ENCODE results near the gene COL4A1.

COL4A1 gene

DNA sequence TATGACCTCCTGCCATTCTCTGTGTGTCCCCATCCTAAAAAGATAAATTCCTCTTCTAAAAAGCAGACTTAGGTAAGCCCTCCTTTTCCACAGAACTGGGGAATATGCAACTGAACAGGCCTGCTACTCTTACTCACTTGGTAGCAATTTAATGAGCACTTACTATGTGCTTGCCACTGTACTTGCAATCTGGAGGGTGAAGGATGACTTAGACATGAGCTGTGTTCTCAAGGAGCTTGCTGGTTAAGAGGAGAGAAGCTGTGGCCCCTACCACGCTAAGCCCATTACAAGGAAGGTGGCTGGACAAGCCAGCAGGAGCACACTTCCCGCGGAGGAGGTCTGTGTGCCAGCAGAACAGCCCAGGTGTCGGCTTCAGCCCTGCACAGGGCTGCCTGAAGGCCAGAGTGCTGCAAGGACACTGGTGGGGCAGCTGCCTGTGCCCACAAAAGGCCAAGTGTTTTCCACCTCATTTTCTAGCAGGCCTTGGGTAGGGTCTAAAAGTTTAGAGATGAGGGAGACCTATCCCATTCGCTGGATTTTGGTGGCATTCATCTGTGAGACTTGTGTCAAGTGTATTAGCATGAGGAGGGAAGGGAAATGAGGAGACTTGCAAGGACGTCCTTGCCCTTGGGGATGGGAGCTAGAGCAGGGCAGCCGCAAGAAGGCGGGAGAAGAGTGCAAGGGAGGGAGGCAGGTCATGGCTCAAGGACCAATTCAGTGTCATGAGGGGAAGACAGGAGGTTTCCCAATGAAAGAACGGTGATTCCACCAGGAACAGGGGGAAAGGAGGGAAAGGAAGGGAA is 52.0 kb downstream of the COL4A1 start:
- no peak for DNase-seq

DNA sequence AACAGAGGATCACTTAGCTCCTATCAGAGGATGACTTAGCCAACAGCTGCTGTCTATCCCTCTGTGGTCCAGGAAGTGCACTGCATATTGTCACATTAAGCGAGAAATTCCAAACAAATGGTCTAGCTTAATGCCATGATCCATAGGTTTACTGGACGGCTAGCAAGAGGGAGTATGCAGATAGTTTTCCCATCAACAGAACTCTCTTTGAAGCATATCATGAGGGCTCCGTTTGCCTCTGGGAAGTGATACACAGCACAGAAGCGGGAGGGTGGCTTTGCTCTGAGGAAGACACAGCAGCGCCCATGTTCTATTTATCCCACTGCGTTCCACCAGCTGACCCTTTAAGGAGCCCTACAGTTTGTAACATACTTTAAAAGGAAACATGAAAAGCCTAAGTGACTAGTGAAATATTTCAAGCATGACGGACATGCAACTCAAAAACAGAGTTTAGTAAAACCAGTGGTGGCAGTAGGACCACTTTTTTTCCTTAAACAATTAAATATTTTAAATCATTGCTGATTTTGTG is 52.7 kb downstream of the COL4A1 start:
- DNase-seq, result no peak

DNA sequence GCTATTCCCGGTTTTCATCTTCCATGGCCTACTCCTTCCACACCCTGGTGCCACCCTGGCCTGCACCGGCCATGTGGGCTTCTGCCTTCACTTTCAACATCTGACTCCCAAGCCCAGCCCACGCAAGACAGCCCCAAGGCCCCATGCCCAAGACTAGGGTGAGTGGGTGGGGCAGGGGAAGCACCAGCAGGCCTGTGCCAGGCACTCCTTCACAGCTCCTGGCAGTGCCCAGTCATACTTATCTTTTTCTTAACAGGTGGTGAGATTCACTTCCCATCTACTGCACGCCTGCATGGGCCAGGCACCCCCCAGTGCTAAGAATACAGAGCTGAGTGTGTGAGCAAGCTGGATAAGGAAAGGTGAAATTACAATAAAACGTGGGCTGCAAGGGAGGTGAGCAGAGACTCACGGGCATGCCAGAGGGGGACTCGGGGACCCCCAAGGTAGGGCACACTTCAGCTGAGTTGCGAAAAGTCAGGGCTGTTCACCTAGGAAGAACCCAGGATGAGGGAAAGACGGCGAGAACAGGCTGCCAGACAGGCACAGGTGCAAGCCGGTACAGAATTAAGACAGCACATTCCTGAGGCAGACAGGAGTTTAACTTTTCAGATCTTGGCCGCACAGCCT is 55.7 kb downstream of the COL4A1 start:
- DNase-seq, result no peak

DNA sequence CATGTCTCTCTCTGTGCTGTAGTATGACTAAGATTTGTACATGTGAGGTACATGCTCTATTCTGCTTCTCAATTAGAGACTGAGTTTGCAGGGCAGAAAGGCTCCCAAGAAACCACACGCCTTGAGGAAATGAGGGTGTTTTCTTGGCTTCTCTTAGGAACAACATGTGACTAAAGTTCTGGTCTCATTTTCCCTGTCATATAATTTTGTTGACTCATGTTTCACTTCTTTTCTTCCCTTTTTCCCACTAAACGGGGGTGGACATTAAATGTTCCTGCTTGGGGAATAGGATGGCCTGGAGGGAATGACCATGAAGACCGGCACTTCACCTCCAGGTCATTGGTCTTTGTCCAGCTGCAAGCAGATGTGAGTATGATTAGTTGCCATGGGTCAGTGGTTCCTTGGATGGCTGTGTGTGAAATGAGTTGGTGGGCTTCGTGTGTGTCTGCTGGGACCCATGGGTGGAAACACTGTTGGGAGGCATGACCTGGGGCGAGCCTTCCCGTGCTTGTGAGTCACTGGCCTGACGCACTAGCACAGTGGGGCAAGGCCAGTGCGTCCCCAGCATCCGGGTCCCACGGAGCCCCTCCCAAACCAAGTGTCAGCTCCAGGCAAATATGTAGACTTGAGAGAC is 56.6 kb downstream of the COL4A1 start:
- no peak for DNase-seq

DNA sequence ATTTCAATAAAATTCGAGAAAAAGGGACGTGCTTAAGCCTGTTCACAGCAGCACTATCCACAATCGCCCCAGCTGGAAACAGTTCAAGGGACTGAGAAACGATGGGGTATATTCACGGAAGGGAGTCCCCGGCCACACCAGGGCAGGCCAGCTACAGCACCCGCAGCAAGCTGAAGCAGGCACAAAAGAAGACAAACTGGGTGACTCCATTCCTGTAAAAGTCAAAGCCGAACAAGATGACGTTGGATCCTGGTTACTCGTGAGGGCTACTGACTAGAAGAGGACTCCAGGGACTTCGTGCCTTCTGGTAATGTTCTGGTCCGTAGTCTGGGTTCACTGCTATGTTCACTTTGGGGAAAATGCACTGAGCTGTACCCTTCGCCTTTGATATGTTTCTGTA is 57.6 kb downstream of the COL4A1 start:
- no peak for DNase-seq

DNA sequence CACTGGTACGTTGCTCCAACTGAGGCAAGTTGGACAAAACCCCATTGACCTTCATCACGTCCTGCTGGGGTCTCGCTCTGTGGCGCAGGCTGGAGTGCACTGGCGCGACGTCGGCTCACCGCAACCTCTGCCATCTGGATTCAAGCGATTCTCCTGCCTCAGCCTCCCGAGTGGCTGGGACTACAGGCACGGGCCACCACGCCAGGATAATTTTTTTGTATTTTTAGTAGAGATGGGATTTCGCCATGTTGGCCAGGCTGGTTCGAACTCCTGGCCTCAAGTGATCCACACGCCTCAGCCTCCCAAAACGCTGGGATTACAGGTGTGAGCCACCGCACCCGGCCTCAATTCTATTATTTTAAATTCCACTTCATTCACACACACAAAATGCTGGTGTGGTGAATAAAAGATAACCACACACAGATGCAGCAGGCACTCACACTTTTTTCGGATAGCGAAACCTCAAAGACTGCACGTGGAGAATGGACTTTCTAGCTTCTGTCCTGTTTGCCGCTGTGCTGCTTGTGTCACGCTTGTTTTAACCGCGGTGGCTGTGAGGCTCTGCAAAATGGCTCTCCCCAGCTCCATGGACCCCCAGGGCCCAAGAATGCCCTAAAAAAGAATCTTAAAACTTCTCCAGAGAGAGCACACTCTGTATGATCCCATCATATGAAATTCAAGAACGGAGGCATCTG is 58.4 kb downstream of the COL4A1 start:
- no peak for DNase-seq

DNA sequence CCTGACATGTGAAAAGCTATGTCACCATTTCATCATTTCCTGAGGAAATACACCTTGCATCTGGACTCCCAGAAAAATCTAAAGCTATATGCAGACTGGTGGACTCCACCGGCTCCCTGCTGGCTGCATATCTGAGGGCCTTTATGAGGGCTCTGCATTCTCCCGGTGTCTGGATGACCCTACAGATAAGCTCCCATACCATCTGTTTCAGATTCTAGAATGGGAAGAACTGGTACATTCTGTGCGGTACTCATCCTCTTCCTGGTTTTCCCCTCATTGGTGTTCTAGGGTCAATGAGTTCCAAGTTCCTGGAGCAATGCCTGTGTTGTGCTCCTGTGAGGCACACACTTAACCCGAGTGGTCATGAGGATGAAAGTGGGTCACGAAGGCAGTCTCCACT is 60.4 kb downstream of the COL4A1 start:
- no peak for DNase-seq

DNA sequence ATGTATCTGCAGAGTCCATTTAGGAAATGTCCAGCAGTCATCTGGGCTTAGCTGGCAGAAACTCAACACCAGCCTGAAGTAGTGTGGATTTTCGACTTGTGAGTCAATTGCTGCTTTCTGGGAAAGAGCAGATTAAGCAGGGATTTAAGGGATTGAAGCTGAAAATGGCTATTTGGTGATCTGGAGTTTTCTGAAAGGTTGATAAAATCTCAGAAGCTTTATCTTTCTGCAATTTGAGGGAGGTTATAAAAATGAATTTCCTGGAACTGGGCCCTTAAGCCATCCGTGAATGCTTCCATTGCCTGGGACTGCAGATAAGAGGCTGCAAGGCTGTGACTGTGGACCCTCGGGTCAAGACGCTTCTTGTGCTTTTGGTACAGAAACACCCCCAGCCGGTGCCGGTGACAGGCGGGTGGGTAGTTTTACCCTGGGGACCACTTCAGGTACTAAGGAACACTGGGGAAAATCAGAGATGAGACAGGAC is 61.5 kb downstream of the COL4A1 start:
- no peak for DNase-seq

DNA sequence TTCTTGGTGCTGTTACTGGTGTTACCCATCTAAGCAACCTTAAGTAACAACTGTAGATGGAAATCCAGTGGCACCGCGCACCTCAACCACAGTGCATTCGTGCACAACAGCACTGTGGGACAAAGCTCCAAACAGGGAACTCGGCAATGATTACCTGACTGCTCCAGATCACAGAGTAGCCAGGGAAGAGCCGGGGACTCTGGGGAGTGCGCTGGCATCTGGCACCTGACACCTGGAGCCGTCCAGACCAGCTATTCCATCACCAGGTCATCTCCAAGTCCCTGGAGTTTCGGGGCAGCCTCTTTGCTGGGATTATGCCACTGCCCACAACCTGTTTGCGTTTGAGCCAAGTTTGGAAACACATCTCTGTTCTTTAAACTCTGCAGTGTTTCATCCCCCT is 62.0 kb downstream of the COL4A1 start:
- no peak for DNase-seq

DNA sequence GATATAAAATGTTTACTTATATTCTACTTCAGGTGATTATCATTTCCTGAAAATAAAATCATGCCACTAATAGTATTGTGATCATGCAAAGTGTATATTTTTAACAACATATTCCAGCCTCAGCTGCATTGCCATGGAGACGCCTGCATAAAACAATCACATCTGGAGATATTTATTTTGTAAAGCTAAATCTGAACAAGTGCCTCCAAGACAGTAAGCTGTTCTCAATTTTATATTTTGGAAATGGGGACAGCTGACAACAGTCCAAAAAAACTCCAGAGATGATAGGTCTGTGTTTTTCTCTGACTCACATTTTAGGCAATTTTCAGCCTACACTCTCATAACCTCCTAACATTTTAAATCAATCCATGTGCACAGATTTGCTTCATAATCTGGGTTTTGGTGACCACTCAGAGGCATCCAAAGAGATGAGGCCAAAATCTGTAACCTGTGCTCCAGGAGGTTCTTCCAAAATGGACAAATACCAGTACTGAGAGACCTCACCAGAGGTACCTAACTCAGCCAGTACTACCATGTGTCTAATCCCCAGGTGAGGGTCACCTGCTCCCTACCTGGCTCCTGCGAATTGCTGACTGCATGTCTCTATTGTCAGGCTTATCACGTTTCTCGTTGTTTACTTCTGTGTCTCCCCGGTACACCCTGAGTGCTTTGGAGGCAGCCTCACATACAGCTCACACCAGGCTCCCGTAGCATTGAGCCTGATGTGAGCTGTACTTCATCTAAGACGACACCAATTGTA is 62.7 kb downstream of the COL4A1 start:
- no peak for DNase-seq

DNA sequence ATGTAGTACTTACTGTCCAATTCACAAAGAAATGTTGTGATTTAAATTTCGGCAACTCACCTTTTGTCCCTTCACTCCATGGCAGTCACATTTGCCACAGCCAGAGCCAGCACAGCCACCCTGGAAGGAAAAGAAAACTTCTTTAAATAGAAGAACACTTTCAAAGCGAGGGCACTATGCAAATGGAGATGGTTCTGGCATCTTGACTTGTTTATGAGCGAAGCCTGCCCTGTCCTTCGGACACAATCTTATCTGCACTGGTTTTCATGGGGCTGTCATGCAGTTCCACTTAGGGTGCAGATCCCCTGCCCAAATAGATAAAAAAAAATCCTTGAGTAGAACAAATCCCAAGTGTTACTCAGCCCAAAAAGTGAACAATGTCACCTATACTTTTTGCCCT is 64.3 kb downstream of the COL4A1 start:
- DNase-seq, result no peak

DNA sequence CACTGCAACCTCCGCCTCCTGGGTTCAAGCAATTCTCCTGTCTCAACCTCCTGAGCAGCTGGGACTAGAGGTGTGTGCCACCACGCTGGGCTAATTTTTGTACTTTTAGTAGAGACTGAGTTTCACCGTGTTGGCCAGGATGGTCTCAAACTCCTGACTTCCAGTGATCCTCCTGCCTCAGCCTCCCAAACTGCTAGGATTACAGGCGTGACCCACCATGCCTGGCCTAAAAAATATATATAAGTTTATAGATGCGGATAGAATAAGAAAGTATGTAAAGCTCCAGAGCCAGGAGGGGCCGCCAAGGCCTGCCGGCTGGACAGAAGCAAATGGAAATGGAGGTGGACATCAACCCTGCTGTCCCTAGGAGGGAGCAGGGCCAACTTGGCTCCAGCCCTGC is 66.0 kb downstream of the COL4A1 start:
- DNase-seq, result no peak

DNA sequence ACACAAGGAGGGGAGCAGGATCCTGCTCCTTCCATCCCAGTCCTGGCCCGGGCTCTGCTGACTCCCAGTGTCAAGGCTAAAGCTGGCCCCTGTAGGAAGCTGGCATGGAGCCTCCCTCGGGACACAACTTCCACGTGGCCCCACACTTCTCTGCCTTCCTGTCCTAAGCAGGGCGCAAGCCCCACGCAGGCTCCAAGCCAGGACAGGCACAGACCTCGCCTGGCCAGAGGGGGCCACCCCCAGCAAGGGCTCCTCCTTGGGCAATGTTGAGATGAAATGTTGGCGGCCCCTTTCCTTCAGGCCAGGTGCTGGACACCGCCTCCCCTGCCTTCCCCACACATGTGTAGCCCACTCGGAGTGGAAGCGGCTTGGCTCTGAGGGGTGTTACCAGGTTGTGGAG is 66.6 kb downstream of the COL4A1 start:
- DNase-seq, result no peak

DNA sequence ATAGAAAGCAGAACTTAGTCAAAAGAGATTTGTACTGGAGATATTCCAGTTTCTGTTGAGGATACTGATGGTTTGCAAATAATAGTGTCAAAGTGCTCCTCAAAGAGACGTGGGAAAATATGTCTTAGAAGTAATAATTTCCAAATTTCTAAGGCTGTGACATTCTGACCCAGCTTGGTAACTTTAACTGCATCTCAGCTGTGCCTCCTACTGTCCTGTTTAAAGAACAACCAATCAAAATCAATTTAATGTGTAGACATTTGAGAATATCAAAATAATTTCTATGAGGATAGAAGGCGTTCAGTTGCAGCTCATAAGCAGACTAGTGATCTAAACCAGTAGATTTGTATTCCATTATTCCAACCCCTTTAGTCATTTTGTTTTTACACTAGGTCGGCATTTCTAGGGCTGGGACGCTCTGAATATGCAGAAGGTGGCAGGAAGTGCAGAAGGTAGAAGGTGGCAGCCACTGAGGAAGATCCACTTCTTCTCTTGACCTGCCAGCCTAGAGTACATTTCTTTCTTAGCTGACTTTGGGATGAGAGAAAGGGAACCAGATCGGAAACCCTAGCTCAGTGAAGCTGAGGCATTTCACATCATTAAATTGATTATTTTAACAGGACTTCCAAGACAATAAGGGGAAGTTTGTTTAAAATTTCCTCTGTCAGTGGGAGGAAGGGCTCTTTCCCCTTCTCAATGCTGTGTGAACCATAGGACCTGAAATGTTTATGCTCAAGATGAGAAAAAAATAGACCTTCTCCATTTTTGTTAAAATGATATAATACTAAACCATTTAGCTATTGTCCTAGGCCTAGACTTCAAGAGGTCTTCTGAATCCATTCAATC is 67.5 kb downstream of the COL4A1 start:
- no peak for DNase-seq

DNA sequence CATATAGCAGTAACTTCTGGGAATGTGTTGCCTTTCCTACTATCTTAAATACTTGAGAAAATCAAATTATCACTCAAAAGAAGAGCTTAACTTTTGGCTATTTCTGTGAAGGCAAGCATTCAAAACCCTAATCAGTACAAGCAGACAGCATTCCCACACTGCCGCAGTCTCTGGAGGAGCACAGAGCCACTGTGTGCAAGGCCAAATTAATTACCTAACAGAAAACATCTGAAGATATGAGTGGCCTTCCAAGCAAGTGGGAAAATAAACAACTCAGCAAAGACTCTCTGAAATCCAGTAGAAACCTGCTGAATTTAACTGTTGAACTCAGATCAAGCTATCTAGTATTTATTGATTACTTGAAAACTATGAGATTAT is 68.2 kb downstream of the COL4A1 start:
- DNase-seq, result no peak

DNA sequence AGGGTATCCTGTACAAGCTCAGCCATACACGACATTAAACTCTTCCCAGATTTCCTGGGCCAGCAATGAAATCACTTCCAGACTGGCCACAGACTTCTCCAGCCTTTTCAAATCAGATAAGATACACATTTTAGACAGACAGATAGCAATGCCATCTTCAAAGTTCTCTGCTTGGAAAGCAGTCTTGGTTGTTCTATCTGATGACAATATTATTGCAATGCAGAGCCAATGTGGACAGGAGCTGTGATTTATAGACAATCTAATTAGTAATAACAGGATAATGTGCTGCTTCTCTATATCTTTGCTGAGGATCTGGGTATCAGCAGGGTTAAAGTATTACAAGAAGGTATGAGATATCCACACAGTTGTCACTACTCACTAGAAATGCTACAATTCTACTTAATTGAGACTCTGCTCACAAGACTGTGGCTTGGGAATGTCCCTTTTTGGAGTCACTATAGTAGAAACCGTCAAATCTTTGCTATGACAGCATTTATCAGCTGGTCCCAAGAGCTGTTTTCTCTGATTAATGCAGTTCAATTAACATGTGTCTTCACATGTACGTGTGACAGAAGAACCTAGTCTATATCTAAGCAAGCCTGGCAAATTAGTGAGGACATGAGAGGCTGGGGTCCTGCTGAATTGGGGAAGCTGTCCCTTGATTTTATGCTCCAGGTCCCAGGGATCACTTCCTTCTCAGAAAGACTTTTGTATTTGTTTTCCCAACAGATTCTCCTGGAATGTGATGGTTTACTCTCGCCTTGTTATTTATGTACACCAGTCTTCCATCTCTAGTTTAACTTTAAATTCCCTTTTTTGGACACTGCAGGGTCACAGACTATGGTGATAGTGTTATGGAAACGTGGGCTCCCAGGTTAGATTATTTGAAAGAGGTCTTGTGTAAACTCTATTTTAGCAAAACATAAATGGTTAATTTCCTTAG is 68.8 kb downstream of the COL4A1 start:
- no peak for DNase-seq

DNA sequence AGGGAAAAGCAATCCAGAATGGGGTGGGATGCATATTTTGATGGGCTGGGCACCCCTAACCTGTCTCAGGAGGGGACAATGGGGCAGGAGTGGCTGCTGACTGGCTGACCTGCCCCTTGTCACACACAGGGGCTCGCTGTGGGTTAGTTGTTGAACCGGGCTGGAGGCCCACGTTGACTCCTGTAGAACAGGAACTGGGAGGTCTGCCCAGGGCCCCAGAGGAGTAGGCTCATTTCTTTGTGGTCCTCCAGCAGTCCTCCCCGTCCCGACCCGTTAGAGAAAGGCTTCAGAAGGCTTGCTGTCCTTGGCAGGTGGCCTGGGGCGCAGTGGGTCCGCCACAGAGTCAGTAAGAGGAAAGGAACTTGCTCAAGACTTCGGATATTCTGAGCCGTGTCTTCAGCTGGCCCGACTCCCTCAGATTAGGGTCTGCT is 70.1 kb downstream of the COL4A1 start:
- DNase-seq, result no peak

DNA sequence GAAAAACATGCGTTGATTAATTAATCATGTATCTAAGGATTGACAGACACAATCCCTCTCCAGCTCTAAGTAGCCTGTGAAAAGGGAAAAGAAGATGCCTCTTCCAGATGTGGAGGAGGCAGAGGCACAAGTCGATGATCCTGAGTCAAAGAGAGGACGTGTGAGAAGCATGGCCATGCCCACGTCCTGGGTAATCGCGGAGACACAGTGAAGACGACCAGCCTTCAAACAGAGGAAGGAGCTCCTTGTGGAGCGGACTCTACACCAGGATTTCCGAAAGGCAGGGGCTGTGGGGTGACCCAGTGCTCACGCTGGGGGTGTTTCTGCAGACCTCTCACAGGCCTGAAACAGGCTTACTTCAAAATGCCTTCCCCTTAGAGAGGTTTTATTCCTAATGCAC is 70.5 kb downstream of the COL4A1 start:
- DNase-seq, result no peak

DNA sequence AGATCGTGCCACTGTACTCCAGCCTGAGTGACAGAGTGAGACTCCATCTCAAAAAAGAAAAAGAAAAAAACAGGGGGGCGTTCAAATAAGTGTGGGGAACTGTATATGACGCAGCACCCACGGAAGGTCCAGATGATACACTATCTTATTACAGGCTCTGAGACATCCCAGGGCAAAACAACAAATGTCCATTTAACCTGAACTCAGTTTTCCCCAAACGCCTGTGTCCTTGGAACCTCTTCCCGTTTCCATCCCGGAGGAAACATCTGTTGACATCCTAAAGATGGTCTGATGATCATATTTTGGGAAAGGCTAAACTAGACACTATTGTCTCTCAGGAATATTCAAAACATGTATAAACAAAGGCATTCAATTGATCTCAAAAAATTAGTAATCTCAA is 72.4 kb downstream of the COL4A1 start:
- DNase-seq, result no peak

DNA sequence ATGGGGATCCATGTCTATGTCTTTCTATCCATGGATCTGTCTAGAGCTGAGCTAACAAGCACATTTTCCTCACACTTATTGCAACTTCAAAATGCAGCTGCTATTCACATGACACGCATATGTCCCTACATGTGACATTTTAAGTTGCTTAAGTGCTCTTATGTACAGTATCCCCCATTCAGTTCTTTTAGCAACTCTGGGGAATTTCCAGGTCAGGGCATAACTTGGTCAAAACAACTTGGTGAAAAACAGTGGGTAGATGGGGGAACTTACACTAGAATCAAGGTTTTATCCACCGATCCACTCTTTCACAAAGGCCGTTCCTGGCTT is 73.0 kb downstream of the COL4A1 start:
- DNase-seq, result no peak
